Hepatocyte (in vitro differentiated cells): ENCODE measurements around the gene PCA3.
"Not testable (repeated sequence)": the region's sequence is repeated elsewhere in the genome, so short reads cannot be mapped to it uniquely, and the experiment has no call there.

ENCODE experiments used
- CTCF ChIP-seq: fragments of 200-600 bp; sonication (generic); IDR thresholded peaks from 2 replicates; pipeline ENCODE4 v1.5.1; 2016; ENCODE audit warnings: antibody characterized with exemption, mild to moderate bottlenecking; ENCODE audit not compliant: poor library complexity
- EZH2 ChIP-seq: fragments of 200-600 bp; sonication (generic); IDR thresholded peaks from 2 replicates; pipeline ENCODE4 v1.6.1; 2016; ENCODE audit warnings: antibody characterized with exemption, mild to moderate bottlenecking, borderline replicate concordance

GRCh38 chr9:76742890-76743289, 21.3 kb upstream of the PCA3 start:
- TF ChIP-seq CTCF, EZH2: not testable (repeated sequence)
